ENCODE results near the gene FCER2.

The FCER2 gene

DNA sequence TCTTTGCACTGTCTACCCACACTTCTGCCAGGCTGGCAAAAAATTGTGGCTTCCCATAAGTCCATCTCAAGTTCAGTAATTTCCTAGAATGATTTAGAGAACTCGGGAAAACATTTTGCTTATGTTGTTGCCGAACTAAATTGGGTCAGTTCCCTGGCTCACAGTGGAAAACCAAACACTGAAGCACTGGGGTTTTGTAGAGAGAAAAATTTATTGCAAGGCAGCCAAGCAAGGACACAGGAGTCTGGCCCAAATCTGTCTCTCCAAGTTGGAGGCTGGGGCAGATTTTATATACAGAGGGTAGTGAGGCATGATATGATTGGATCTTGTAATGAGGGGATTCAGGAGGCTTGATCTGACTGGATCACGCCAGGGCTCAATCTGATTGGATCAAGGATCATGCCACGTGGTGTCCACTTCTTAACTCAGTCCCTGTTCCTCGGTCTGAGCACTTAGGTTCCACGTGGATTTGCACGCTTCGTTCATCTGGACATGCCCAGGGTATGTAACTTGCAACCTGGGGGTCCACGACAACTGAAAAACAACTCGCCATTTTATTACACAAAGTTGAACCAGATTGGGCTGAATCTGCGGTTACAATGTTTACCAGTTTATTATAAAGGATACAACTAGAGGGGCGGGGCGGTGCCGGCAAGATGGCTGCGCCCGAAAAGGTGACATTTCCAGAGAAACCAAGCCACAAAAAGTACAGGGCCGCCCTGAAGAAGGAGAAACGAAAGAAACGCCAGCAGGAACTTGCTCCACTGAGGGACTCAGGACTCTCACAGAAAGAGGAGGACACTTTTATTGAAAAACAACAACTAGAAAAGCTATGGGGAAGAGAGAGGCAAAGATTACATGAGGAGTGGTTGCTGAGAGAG is 38.1 kb upstream of the FCER2 start:
- H3K4me3 ChIP-seq (replicated peaks in 1 of 2; ENCODE audit: low read depth in 2 of 2, low read length in 2 of 2): no peak overlapping the region
- DNase-seq (ENCODE audit: low read depth in 2 of 2): no peak
- TF ChIP-seq, protein P1, sequence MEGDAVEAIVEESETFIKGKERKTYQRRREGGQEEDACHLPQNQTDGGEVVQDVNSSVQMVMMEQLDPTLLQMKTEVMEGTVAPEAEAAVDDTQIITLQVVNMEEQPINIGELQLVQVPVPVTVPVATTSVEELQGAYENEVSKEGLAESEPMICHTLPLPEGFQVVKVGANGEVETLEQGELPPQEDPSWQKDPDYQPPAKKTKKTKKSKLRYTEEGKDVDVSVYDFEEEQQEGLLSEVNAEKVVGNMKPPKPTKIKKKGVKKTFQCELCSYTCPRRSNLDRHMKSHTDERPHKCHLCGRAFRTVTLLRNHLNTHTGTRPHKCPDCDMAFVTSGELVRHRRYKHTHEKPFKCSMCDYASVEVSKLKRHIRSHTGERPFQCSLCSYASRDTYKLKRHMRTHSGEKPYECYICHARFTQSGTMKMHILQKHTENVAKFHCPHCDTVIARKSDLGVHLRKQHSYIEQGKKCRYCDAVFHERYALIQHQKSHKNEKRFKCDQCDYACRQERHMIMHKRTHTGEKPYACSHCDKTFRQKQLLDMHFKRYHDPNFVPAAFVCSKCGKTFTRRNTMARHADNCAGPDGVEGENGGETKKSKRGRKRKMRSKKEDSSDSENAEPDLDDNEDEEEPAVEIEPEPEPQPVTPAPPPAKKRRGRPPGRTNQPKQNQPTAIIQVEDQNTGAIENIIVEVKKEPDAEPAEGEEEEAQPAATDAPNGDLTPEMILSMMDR (IDR thresholded peaks at IDR 0.05; ENCODE audit: low read depth, low read length): no peak

DNA sequence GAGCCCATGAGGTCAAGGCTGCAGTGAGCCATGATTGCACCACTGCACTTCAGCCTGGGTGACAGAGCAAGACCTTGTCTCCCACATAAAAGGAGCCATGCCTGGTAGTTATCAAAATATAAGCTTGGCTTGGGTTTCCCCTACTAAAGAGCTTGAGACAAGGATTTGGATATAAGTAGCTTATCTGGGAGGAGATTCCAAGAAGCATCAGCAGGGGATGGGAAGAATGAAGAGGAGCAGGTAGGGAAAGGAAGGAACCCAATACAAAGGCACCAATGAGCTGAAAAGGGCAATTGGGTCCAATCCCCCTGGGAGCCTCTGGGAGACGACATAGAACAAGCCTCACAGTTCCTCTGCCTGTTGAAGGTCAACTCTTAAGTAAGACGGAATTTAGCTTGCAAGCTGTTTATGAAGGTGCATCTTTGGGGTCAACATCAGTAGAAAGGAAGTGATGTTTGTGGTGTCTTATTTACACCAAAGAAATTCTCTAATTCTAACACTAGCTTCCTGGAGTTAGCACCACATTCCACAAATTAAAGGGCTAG is 37.4 kb upstream of the FCER2 start:
- TF ChIP-seq, protein P1 (IDR thresholded peaks at IDR 0.05; ENCODE audit: low read depth, low read length): no peak
- no peak for DNase-seq (ENCODE audit: low read depth in 2 of 2)
- no peak overlapping the region for H3K4me3 ChIP-seq (replicated peaks in 1 of 2; ENCODE audit: low read depth in 2 of 2, low read length in 2 of 2)

GRCh38 chr19:7738023-7738422 is 36.1 kb upstream of the FCER2 start:
- DNase-seq (ENCODE audit: low read depth in 2 of 2): no peak
- no peak overlapping the region for H3K4me3 ChIP-seq (replicated peaks in 1 of 2; ENCODE audit: low read depth in 2 of 2, low read length in 2 of 2)
- TF ChIP-seq, protein P1 (IDR thresholded peaks at IDR 0.05; ENCODE audit: low read depth, low read length): no peak

DNA sequence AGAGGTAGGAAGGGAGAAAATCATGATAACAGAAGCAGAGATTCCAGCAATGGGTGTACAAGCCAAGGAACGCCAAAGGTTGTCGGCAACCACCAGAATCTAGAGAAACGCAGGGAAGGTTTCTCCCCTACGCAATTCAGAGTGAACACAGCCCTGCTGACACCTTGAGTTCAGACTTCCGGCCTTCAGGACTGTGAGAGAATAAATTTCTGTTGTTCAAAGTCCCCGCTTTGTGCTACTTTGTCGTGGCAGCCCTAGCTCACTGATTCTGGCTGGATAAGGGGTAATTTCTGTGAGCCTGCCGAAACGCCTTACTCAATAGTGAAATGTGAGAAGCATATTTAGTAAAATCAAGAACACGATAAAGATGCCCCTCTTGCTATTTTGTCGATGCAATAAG is 35.3 kb upstream of the FCER2 start:
- TF ChIP-seq, protein P1 (IDR thresholded peaks at IDR 0.05; ENCODE audit: low read depth, low read length): no peak
- no peak for DNase-seq (ENCODE audit: low read depth in 2 of 2)
- H3K4me3 ChIP-seq (replicated peaks in 1 of 2; ENCODE audit: low read depth in 2 of 2, low read length in 2 of 2): no peak overlapping the region

DNA sequence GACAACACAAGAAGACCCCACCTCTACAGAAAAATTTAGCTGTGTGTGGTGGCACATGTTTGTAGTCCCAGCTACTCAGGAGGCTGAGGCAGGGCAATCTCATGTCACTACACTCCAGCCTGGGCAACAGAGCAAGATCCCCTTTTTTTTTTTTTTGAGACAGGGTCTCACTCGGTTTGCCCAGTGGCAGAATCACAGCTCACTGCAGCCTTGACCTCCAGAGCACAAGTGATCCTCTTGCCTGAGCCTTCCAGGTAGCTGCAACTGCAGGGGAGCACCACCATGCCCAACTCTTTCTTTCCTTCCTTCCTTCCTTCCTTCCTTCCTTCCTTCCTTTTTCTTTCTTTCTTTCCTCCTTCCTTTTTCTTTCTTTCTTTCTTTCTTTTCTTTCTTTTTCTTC is 34.2 kb upstream of the FCER2 start:
- no peak for DNase-seq (ENCODE audit: low read depth in 2 of 2)
- TF ChIP-seq, protein P1 (IDR thresholded peaks at IDR 0.05; ENCODE audit: low read depth, low read length): no peak
- no peak overlapping the region for H3K4me3 ChIP-seq (replicated peaks in 1 of 2; ENCODE audit: low read depth in 2 of 2, low read length in 2 of 2)

GRCh38 chr19:7734220-7735203 is 32.6 kb upstream of the FCER2 start:
- peak; percentile 14 to 41 for DNase-seq (ENCODE audit: low read depth in 2 of 2)
- no peak overlapping the region for H3K4me3 ChIP-seq (replicated peaks in 1 of 2; ENCODE audit: low read depth in 2 of 2, low read length in 2 of 2)
- TF ChIP-seq, protein P1 (IDR thresholded peaks at IDR 0.05; ENCODE audit: low read depth, low read length): no peak

All from cardiac fibroblast (primary cell).